Trophoblast cell (in vitro differentiated cells and primary cell): ENCODE measurements around the gene COPG1.

Experiments
- DNase-seq, 2 donors: peaks; one replicate each; pipeline ENCODE4 v3.0.0-alpha.2; 2016
- H2AFZ ChIP-seq: 2 replicates; pipeline ENCODE4 v1.6.1; 2013; ENCODE audit warnings: low read length, moderate library complexity, mild to moderate bottlenecking; ENCODE audit not compliant: insufficient read depth, poor library complexity
- H2AK5ac ChIP-seq: 2 replicates; pipeline ENCODE4 v1.6.1; 2013; ENCODE audit warnings: mild to moderate bottlenecking, low read length
- H2BK120ac ChIP-seq: 2 replicates; pipeline ENCODE4 v1.6.1; 2013; ENCODE audit warnings: low read length, mild to moderate bottlenecking, moderate library complexity; ENCODE audit not compliant: insufficient read depth, poor library complexity
- H2BK12ac ChIP-seq: 2 replicates; pipeline ENCODE4 v1.6.1; 2013; ENCODE audit warnings: mild to moderate bottlenecking, low read length, moderate library complexity
- H2BK5ac ChIP-seq: 2 replicates; pipeline ENCODE4 v1.6.1; 2013; ENCODE audit warnings: low read length, low read depth, moderate library complexity, mild to moderate bottlenecking; ENCODE audit not compliant: poor library complexity
- H3K14ac ChIP-seq: 2 replicates; pipeline ENCODE4 v1.6.1; 2013; ENCODE audit warnings: mild to moderate bottlenecking, low read length
- H3K18ac ChIP-seq: 2 replicates; pipeline ENCODE4 v1.6.1; 2013; ENCODE audit warnings: mild to moderate bottlenecking, low read length
- H3K23ac ChIP-seq: 2 replicates; pipeline ENCODE4 v1.6.1; 2013; ENCODE audit warnings: low read length
- H3K27ac ChIP-seq: 2 replicates; pipeline ENCODE4 v1.5.1; 2013; ENCODE audit warnings: low read depth, mild to moderate bottlenecking, inconsistent platforms, low read length, moderate library complexity
- H3K27me3 ChIP-seq: 2 replicates; pipeline ENCODE4 v1.6.1; 2013; ENCODE audit warnings: inconsistent platforms, mild to moderate bottlenecking, low read length, moderate library complexity; ENCODE audit not compliant: insufficient read depth
- H3K36me3 ChIP-seq, 2 experiments: 1 replicate in 1 of 2; 2 replicates in 1 of 2; pipeline ENCODE4 v1.6.1; 2013; ENCODE audit warnings: low read length in 2 of 2, mild to moderate bottlenecking in 2 of 2, moderate library complexity in 1 of 2; ENCODE audit not compliant: insufficient read depth in 2 of 2, control insufficient read depth in 1 of 2
- H3K4ac ChIP-seq: 2 replicates; pipeline ENCODE4 v1.6.1; 2013; ENCODE audit warnings: low read depth, mild to moderate bottlenecking, low read length, moderate library complexity
- H3K4me1 ChIP-seq, 2 experiments: 1 replicate in 1 of 2; 2 replicates in 1 of 2; pipeline ENCODE4 v1.6.1; 2013; ENCODE audit warnings: low read length in 2 of 2, mild to moderate bottlenecking in 2 of 2, moderate library complexity in 1 of 2; ENCODE audit not compliant: insufficient read depth in 2 of 2, control insufficient read depth in 1 of 2
- H3K4me2 ChIP-seq: 2 replicates; pipeline ENCODE4 v1.6.1; 2013; ENCODE audit warnings: inconsistent platforms, mild to moderate bottlenecking, low read length, moderate library complexity
- H3K4me3 ChIP-seq: 2 replicates; pipeline ENCODE4 v1.5.1; 2013; ENCODE audit warnings: mild to moderate bottlenecking, low read depth, low read length, inconsistent platforms
- H3K79me1 ChIP-seq: one replicate; pipeline ENCODE4 v1.6.1; 2013; ENCODE audit warnings: low read length
- H3K79me2 ChIP-seq: 2 replicates; pipeline ENCODE4 v1.6.1; 2013; ENCODE audit warnings: low read length, mild to moderate bottlenecking; ENCODE audit not compliant: control insufficient read depth, insufficient read depth, poor library complexity
- H3K9ac ChIP-seq: 2 replicates; pipeline ENCODE4 v1.6.1; 2013; ENCODE audit warnings: mild to moderate bottlenecking, low read length
- H3K9me3 ChIP-seq: 2 replicates; pipeline ENCODE4 v1.6.1; 2013; ENCODE audit warnings: low read depth, mild to moderate bottlenecking, control low read depth, inconsistent platforms, low read length; ENCODE audit not compliant: insufficient read depth
- H4K12ac ChIP-seq: 2 replicates; pipeline ENCODE4 v1.6.1; 2013; ENCODE audit warnings: low read depth, mild to moderate bottlenecking, low read length, moderate library complexity
- H4K8ac ChIP-seq: 2 replicates; pipeline ENCODE4 v1.6.1; 2013; ENCODE audit warnings: low read depth, mild to moderate bottlenecking, low read length, moderate library complexity
- H4K91ac ChIP-seq: one replicate; pipeline ENCODE4 v1.6.1; 2013; ENCODE audit warnings: low read depth, mild to moderate bottlenecking, low read length, moderate library complexity
- WGBS: extraction: QIAGEN DNeasy Blood & Tissue Kit; methylation state at CpG from one replicate; pipeline ENCODE4 v1.1.7; 2013; ENCODE audit warnings: missing lambda C conversion rate; ENCODE audit not compliant: insufficient read length, insufficient coverage; ENCODE audit errors: extremely low coverage; 5-methylcytosine and 5-hydroxymethylcytosine counted together

The COPG1 gene

DNA sequence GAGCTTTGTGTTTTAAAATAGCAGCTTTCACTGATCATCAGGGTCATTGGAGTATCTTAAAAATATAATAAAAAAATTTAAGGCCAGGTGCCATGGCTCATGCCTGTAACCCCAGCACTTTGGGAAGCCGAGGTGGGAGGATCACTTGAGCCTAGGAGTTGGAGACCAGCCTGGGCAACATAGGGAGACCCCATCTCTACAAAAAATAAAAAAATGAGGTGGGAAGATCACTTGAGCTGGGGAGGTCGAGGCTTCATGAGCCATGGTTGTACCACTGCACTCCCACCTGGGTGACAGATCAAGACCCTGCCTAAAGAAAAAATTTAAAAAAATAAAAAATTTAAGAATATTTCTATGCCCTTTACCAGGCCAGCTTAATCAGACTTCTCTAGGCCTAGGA lies 30.8 kb downstream of the COPG1 start:
- H2AFZ ChIP-seq = no peak overlapping the region
- H4K12ac ChIP-seq = no peak overlapping the region
- H3K79me2 ChIP-seq = peaks cover 6% of the 10 kb centered on the region
- H3K23ac ChIP-seq = no peak overlapping the region
- H3K4me2 ChIP-seq = peak overlapping the region; percentile 77
- no peak overlapping the region for H3K18ac ChIP-seq
- H3K79me1 ChIP-seq = peaks cover 9% of the 10 kb centered on the region
- H3K4me1 ChIP-seq = peaks cover 0 to 5% of the 10 kb centered on the region in 2 experiments
- H3K27me3 ChIP-seq = no peaks in the 10 kb centered on the region
- no CpG with 5 or more reads among the region's 2 CpGs for WGBS
- H2AK5ac ChIP-seq = no peak overlapping the region
- H3K14ac ChIP-seq = no peak overlapping the region
- H3K9ac ChIP-seq = no peak overlapping the region
- no peak overlapping the region for H3K4me3 ChIP-seq
- peaks cover 13 to 17% of the 10 kb centered on the region in 2 experiments for H3K36me3 ChIP-seq
- no peak overlapping the region for H3K4ac ChIP-seq
- DNase-seq = no peak
- no peak overlapping the region for H2BK5ac ChIP-seq
- H3K27ac ChIP-seq = no peak overlapping the region
- no peak overlapping the region for H4K91ac ChIP-seq
- no peak overlapping the region for H2BK120ac ChIP-seq
- no peak overlapping the region for H2BK12ac ChIP-seq
- H4K8ac ChIP-seq = no peak overlapping the region
- no peaks in the 10 kb centered on the region for H3K9me3 ChIP-seq

- no peak overlapping the region for H4K8ac ChIP-seq
- H3K4ac ChIP-seq = no peak overlapping the region
- H2AK5ac ChIP-seq = no peak overlapping the region
- H3K23ac ChIP-seq = no peak overlapping the region
- no peak overlapping the region for H3K27ac ChIP-seq
- no peak for DNase-seq
- no peak overlapping the region for H3K14ac ChIP-seq
- no peaks in the 10 kb centered on the region for H3K9me3 ChIP-seq
- H3K9ac ChIP-seq = no peak overlapping the region
- no peaks in the 10 kb centered on the region for H3K27me3 ChIP-seq
- peaks cover 6% of the 10 kb centered on the region for H3K79me2 ChIP-seq
- no peak overlapping the region for H4K91ac ChIP-seq
- H3K4me2 ChIP-seq = no peak overlapping the region
- no peak overlapping the region for H3K18ac ChIP-seq
- peaks cover 9% of the 10 kb centered on the region for H3K79me1 ChIP-seq
- peaks cover 0 to 5% of the 10 kb centered on the region in 2 experiments for H3K4me1 ChIP-seq
- H4K12ac ChIP-seq = no peak overlapping the region
- H3K36me3 ChIP-seq = peaks cover 9 to 14% of the 10 kb centered on the region in 2 experiments
- no CpG with 5 or more reads among the region's 5 CpGs for WGBS
- no peak overlapping the region for H2BK120ac ChIP-seq
- no peak overlapping the region for H2BK12ac ChIP-seq
- no peak overlapping the region for H3K4me3 ChIP-seq
- H2BK5ac ChIP-seq = no peak overlapping the region
- H2AFZ ChIP-seq = no peak overlapping the region
Measured at GRCh38 chr3:129281726-129282125, 32.3 kb downstream of the COPG1 start.

DNA sequence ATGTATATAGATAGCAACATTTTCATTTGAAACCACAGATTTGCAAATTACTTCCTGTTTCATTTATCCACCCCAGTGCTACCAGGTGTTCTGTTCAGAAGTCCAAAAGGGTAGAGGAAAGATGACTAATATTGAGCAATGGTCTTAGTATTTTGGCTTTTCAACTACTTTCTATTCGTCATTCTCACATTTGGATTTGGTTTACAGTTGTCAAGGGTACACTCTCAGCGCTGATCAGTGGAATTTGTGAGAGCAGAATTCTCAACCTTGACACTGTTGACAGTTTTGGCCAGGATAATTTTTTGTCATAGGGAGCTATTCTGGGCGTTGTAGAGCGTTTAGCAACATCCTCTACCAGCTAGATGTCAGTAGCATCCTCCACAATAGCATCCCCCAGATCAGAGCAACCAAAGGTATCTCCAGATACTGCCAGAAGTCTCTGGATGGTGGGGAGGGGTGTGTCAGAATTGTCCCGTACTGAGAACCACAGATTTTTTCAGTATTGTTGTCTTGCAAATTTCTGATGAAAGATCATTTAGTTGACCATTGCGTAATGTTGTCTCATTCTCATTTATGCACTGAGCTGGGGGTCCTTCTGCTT lies 33.4 kb downstream of the COPG1 start:
- no peak for DNase-seq
- no peak overlapping the region for H2AK5ac ChIP-seq
- H3K79me1 ChIP-seq = peaks cover 9% of the 10 kb centered on the region
- H3K9me3 ChIP-seq = no peaks in the 10 kb centered on the region
- no peak overlapping the region for H4K8ac ChIP-seq
- H2BK120ac ChIP-seq = no peak overlapping the region
- H2AFZ ChIP-seq = no peak overlapping the region
- no peak overlapping the region for H3K4ac ChIP-seq
- H3K36me3 ChIP-seq = peaks cover 1 to 6% of the 10 kb centered on the region in 2 experiments
- peak overlapping the region; percentile 81 for H3K23ac ChIP-seq
- H3K9ac ChIP-seq = no peak overlapping the region
- no peak overlapping the region for H3K14ac ChIP-seq
- H4K12ac ChIP-seq = no peak overlapping the region
- WGBS = no CpG with 5 or more reads among the region's 6 CpGs
- H3K27ac ChIP-seq = no peak overlapping the region
- H3K4me2 ChIP-seq = no peak overlapping the region
- H3K79me2 ChIP-seq = peaks cover 6% of the 10 kb centered on the region
- no peak overlapping the region for H2BK12ac ChIP-seq
- H3K18ac ChIP-seq = no peak overlapping the region
- H3K4me3 ChIP-seq = no peak overlapping the region
- H2BK5ac ChIP-seq = no peak overlapping the region
- H3K4me1 ChIP-seq = peaks cover 0 to 4% of the 10 kb centered on the region in 2 experiments
- no peak overlapping the region for H4K91ac ChIP-seq
- H3K27me3 ChIP-seq = no peaks in the 10 kb centered on the region

- H3K9me3 ChIP-seq = no peaks in the 10 kb centered on the region
Measured at GRCh38 chr3:129286081-129286480, 36.7 kb downstream of the COPG1 start.

More at GRCh38 chr3:129286081-129286480, 36.7 kb downstream of the COPG1 start:
- Histone ChIP-seq H4K8ac (no peak overlapping the region), H3K18ac (no peak overlapping the region), H2BK12ac (no peak overlapping the region), H4K91ac (no peak overlapping the region), H3K4me3 (no peak overlapping the region), H2BK5ac (no peak overlapping the region), H3K4me2 (no peak overlapping the region), H2AK5ac (no peak overlapping the region), H3K27ac (no peak overlapping the region), H3K9ac (no peak overlapping the region), H2AFZ (no peak overlapping the region), H3K4me1 (no peaks in the 10 kb centered on the region), H2BK120ac (no peak overlapping the region), H3K36me3 (peaks cover 19 to 20% of the 10 kb centered on the region in 2 experiments), H3K79me2 (no peaks in the 10 kb centered on the region), H3K4ac (no peak overlapping the region), H3K14ac (no peak overlapping the region), H4K12ac (no peak overlapping the region), H3K79me1 (no peaks in the 10 kb centered on the region), H3K23ac (no peak overlapping the region), H3K27me3 (no peaks in the 10 kb centered on the region)
- WGBS = no CpG with 5 or more reads among the region's 2 CpGs
- no peak for DNase-seq
